Trophoblast cell (in vitro differentiated cells and primary cell): ENCODE results near the gene HABP2.

ENCODE experiments used
- DNase-seq, 2 donors: peaks; one replicate each; pipeline ENCODE4 v3.0.0-alpha.2; 2016
- H2AFZ ChIP-seq: 2 replicates; pipeline ENCODE4 v1.6.1; 2013; ENCODE audit warnings: low read length, moderate library complexity, mild to moderate bottlenecking; ENCODE audit not compliant: insufficient read depth, poor library complexity
- H2AK5ac ChIP-seq: 2 replicates; pipeline ENCODE4 v1.6.1; 2013; ENCODE audit warnings: mild to moderate bottlenecking, low read length
- H2BK120ac ChIP-seq: 2 replicates; pipeline ENCODE4 v1.6.1; 2013; ENCODE audit warnings: low read length, mild to moderate bottlenecking, moderate library complexity; ENCODE audit not compliant: insufficient read depth, poor library complexity
- H2BK12ac ChIP-seq: 2 replicates; pipeline ENCODE4 v1.6.1; 2013; ENCODE audit warnings: mild to moderate bottlenecking, low read length, moderate library complexity
- H2BK5ac ChIP-seq: 2 replicates; pipeline ENCODE4 v1.6.1; 2013; ENCODE audit warnings: low read length, low read depth, moderate library complexity, mild to moderate bottlenecking; ENCODE audit not compliant: poor library complexity
- H3K14ac ChIP-seq: 2 replicates; pipeline ENCODE4 v1.6.1; 2013; ENCODE audit warnings: mild to moderate bottlenecking, low read length
- H3K18ac ChIP-seq: 2 replicates; pipeline ENCODE4 v1.6.1; 2013; ENCODE audit warnings: mild to moderate bottlenecking, low read length
- H3K23ac ChIP-seq: 2 replicates; pipeline ENCODE4 v1.6.1; 2013; ENCODE audit warnings: low read length
- H3K27ac ChIP-seq: 2 replicates; pipeline ENCODE4 v1.5.1; 2013; ENCODE audit warnings: low read depth, mild to moderate bottlenecking, inconsistent platforms, low read length, moderate library complexity
- H3K27me3 ChIP-seq: 2 replicates; pipeline ENCODE4 v1.6.1; 2013; ENCODE audit warnings: inconsistent platforms, mild to moderate bottlenecking, low read length, moderate library complexity; ENCODE audit not compliant: insufficient read depth
- H3K36me3 ChIP-seq, 2 experiments: 1 replicate in 1 of 2; 2 replicates in 1 of 2; pipeline ENCODE4 v1.6.1; 2013; ENCODE audit warnings: low read length in 2 of 2, mild to moderate bottlenecking in 2 of 2, moderate library complexity in 1 of 2; ENCODE audit not compliant: insufficient read depth in 2 of 2, control insufficient read depth in 1 of 2
- H3K4ac ChIP-seq: 2 replicates; pipeline ENCODE4 v1.6.1; 2013; ENCODE audit warnings: low read depth, mild to moderate bottlenecking, low read length, moderate library complexity
- H3K4me1 ChIP-seq, 2 experiments: 1 replicate in 1 of 2; 2 replicates in 1 of 2; pipeline ENCODE4 v1.6.1; 2013; ENCODE audit warnings: low read length in 2 of 2, mild to moderate bottlenecking in 2 of 2, moderate library complexity in 1 of 2; ENCODE audit not compliant: insufficient read depth in 2 of 2, control insufficient read depth in 1 of 2
- H3K4me2 ChIP-seq: 2 replicates; pipeline ENCODE4 v1.6.1; 2013; ENCODE audit warnings: inconsistent platforms, mild to moderate bottlenecking, low read length, moderate library complexity
- H3K4me3 ChIP-seq: 2 replicates; pipeline ENCODE4 v1.5.1; 2013; ENCODE audit warnings: mild to moderate bottlenecking, low read depth, low read length, inconsistent platforms
- H3K79me1 ChIP-seq: one replicate; pipeline ENCODE4 v1.6.1; 2013; ENCODE audit warnings: low read length
- H3K79me2 ChIP-seq: 2 replicates; pipeline ENCODE4 v1.6.1; 2013; ENCODE audit warnings: low read length, mild to moderate bottlenecking; ENCODE audit not compliant: control insufficient read depth, insufficient read depth, poor library complexity
- H3K9ac ChIP-seq: 2 replicates; pipeline ENCODE4 v1.6.1; 2013; ENCODE audit warnings: mild to moderate bottlenecking, low read length
- H3K9me3 ChIP-seq: 2 replicates; pipeline ENCODE4 v1.6.1; 2013; ENCODE audit warnings: low read depth, mild to moderate bottlenecking, control low read depth, inconsistent platforms, low read length; ENCODE audit not compliant: insufficient read depth
- H4K12ac ChIP-seq: 2 replicates; pipeline ENCODE4 v1.6.1; 2013; ENCODE audit warnings: low read depth, mild to moderate bottlenecking, low read length, moderate library complexity
- H4K8ac ChIP-seq: 2 replicates; pipeline ENCODE4 v1.6.1; 2013; ENCODE audit warnings: low read depth, mild to moderate bottlenecking, low read length, moderate library complexity
- H4K91ac ChIP-seq: one replicate; pipeline ENCODE4 v1.6.1; 2013; ENCODE audit warnings: low read depth, mild to moderate bottlenecking, low read length, moderate library complexity
- WGBS: extraction: QIAGEN DNeasy Blood & Tissue Kit; methylation state at CpG from one replicate; pipeline ENCODE4 v1.1.7; 2013; ENCODE audit warnings: missing lambda C conversion rate; ENCODE audit not compliant: insufficient read length, insufficient coverage; ENCODE audit errors: extremely low coverage; 5-methylcytosine and 5-hydroxymethylcytosine counted together

HABP2 gene

DNA sequence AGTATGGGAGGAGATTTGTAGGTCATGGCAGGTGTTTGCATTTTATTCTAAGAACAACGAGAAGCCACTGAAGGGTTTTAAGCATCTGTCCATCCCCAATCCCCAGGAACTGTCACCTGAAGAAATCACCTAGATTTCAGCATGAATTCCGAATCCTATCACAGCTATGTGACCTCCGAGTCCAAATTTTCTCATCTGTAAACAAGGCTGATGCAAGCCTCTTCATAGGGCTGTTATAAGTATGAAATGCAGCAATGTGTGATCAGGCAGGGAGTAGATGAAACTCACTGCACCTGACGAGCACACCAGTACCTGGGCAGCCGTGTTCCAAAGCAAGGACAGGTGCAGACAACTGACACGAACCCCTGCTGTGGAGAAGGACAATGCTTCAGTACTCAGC is 14.0 kb downstream of the HABP2 start:
- WGBS: no CpG with 5 or more reads among the region's 6 CpGs
- no peak overlapping the region for H4K91ac ChIP-seq
- no peaks in the 10 kb centered on the region for H3K9me3 ChIP-seq
- H2AK5ac ChIP-seq: no peak overlapping the region
- no peak overlapping the region for H4K8ac ChIP-seq
- no peak overlapping the region for H3K27ac ChIP-seq
- H3K23ac ChIP-seq: no peak overlapping the region
- no peak overlapping the region for H2BK5ac ChIP-seq
- H3K79me2 ChIP-seq: no peaks in the 10 kb centered on the region
- no peak overlapping the region for H4K12ac ChIP-seq
- H3K79me1 ChIP-seq: no peaks in the 10 kb centered on the region
- DNase-seq: no peak
- H2AFZ ChIP-seq: no peak overlapping the region
- H3K4me1 ChIP-seq: no peaks in the 10 kb centered on the region
- no peak overlapping the region for H3K4me2 ChIP-seq
- H3K36me3 ChIP-seq: no peaks in the 10 kb centered on the region
- H3K4me3 ChIP-seq: no peak overlapping the region
- no peak overlapping the region for H3K18ac ChIP-seq
- no peaks in the 10 kb centered on the region for H3K27me3 ChIP-seq
- H2BK12ac ChIP-seq: no peak overlapping the region
- no peak overlapping the region for H3K4ac ChIP-seq
- no peak overlapping the region for H3K9ac ChIP-seq
- H2BK120ac ChIP-seq: no peak overlapping the region
- no peak overlapping the region for H3K14ac ChIP-seq

DNA sequence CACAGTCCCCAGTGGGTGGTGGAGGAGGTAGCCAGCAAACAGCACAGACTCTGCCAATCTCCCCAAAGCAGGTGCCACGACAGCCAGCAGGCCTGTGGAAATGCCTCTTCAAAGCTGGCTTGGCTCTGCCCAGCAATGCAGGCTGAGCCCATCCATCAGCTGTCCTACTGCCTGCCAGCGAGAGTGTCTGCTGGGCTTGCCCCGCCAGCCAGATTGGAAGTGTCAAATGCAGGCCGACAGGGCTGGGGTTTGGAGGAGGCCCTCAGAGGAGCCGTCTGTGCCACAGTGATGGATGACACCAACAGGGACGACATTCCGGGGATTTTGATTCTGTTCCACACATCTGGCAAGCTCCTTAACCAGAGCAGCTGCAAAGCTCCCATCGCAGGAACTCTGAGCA is 16.7 kb downstream of the HABP2 start:
- Histone ChIP-seq H2BK120ac (no peak overlapping the region), H2BK5ac (no peak overlapping the region), H3K9ac (no peak overlapping the region), H4K12ac (no peak overlapping the region), H3K36me3 (no peaks in the 10 kb centered on the region), H3K18ac (no peak overlapping the region), H3K4me3 (no peak overlapping the region), H2BK12ac (no peak overlapping the region), H3K4ac (no peak overlapping the region), H2AK5ac (no peak overlapping the region), H4K91ac (no peak overlapping the region), H3K14ac (no peak overlapping the region), H3K79me2 (no peaks in the 10 kb centered on the region), H3K9me3 (no peaks in the 10 kb centered on the region), H3K79me1 (no peaks in the 10 kb centered on the region), H3K27me3 (no peaks in the 10 kb centered on the region), H3K4me2 (no peak overlapping the region), H3K27ac (no peak overlapping the region), H4K8ac (no peak overlapping the region), H2AFZ (no peak overlapping the region), H3K23ac (no peak overlapping the region), H3K4me1 (no peaks in the 10 kb centered on the region)
- no CpG with 5 or more reads among the region's 8 CpGs for WGBS
- DNase-seq: no peak

DNA sequence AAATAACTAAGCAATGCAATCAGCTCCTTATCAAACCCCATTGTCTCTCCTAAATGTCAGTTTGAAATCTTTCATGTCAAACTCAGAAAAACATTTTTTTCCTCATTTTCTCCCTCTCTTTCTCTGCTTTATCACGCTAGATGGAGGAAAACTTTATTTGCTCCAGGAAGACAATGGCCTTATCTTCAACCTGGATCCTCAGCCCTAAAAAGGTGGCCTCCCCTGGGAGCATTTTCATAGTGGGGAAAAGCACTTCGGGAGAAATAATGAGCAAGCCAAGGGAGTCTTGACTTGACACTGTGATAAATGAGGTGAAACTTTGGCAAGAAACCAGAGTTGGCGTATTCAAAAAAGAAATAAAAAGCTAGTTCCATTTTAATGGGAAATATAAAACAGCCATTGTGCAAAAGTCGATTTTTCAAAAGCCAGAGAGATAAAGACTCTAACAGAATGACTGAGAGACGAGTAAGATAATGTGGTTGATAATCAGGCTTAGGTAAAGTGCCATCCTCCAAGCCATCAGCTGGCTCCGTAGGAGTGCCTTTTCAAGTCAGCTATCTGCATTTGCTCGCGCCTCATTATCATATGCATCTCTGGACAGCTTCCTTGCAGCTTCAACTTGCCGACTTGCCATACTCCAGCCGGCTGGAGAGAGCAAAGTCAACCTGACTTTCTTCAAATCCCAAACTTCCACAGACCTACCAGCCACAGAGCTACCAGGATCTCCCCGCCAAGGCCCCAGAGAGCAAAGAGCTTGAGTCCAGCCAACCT is 19.9 kb downstream of the HABP2 start:
- Histone ChIP-seq H3K18ac (no peak overlapping the region), H4K12ac (no peak overlapping the region), H3K27ac (no peak overlapping the region), H2BK5ac (no peak overlapping the region), H3K79me2 (no peaks in the 10 kb centered on the region), H4K8ac (no peak overlapping the region), H3K36me3 (no peaks in the 10 kb centered on the region), H3K14ac (no peak overlapping the region), H2AK5ac (no peak overlapping the region), H2AFZ (no peak overlapping the region), H2BK12ac (no peak overlapping the region), H3K9me3 (no peaks in the 10 kb centered on the region), H3K79me1 (no peaks in the 10 kb centered on the region), H3K4ac (no peak overlapping the region), H3K9ac (no peak overlapping the region), H2BK120ac (no peak overlapping the region), H3K4me2 (no peak overlapping the region), H3K27me3 (no peaks in the 10 kb centered on the region), H3K23ac (no peak overlapping the region), H4K91ac (no peak overlapping the region), H3K4me1 (no peaks in the 10 kb centered on the region), H3K4me3 (no peak overlapping the region)
- no peak for DNase-seq
- WGBS: no CpG with 5 or more reads among the region's 11 CpGs

DNA sequence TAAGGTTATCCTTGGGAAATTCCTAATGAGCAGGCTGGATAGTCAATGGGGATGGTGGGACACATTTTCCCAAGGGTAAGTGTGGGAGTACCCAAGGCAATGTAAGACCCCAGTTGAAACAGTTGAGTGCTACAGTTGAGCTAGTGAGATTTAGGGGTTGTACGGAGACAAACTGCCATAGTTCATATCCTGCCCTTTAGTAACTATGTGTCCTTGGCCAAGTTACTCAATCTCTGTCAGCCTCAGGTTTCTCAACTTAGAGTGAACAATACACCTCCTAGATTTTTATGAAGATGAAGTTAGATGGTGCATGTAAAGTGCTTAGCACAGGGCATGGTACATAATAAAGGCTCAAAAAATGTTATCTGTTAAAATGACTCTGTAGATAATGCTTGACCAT is 20.5 kb downstream of the HABP2 start:
- no peak overlapping the region for H3K23ac ChIP-seq
- no peak overlapping the region for H3K4ac ChIP-seq
- H2BK12ac ChIP-seq: no peak overlapping the region
- no peak overlapping the region for H3K18ac ChIP-seq
- H3K27ac ChIP-seq: no peak overlapping the region
- H2AFZ ChIP-seq: no peak overlapping the region
- no peaks in the 10 kb centered on the region for H3K4me1 ChIP-seq
- H2AK5ac ChIP-seq: no peak overlapping the region
- H3K4me2 ChIP-seq: no peak overlapping the region
- no peaks in the 10 kb centered on the region for H3K36me3 ChIP-seq
- H3K14ac ChIP-seq: no peak overlapping the region
- no peak overlapping the region for H4K12ac ChIP-seq
- H3K79me2 ChIP-seq: no peaks in the 10 kb centered on the region
- H3K9me3 ChIP-seq: no peaks in the 10 kb centered on the region
- no peak overlapping the region for H4K8ac ChIP-seq
- no peaks in the 10 kb centered on the region for H3K27me3 ChIP-seq
- no peak overlapping the region for H3K9ac ChIP-seq
- no peak overlapping the region for H3K4me3 ChIP-seq
- H2BK120ac ChIP-seq: no peak overlapping the region
- H2BK5ac ChIP-seq: no peak overlapping the region
- no CpG with 5 or more reads among the region's 1 CpG for WGBS
- DNase-seq: no peak
- no peaks in the 10 kb centered on the region for H3K79me1 ChIP-seq
- no peak overlapping the region for H4K91ac ChIP-seq
